GM12891 (cell line): ENCODE measurements around the gene LRMDA.

Source experiments
- POLR2A ChIP-seq: IDR thresholded peaks from 2 replicates; pipeline ENCODE4 v1.6.1; 2011; ENCODE audit warnings: low read depth, low read length, control low read depth
- POLR2AphosphoS5 ChIP-seq: IDR thresholded peaks from 2 replicates; pipeline ENCODE4 v1.6.1; 2011; ENCODE audit warnings: low read depth, low read length, control low read depth
- SPI1 ChIP-seq: IDR thresholded peaks from 2 replicates; pipeline ENCODE4 v1.6.1; 2011; ENCODE audit warnings: low read depth, low read length, control low read depth
- TAF1 ChIP-seq: IDR thresholded peaks from 2 replicates; pipeline ENCODE4 v1.6.1; 2011; ENCODE audit warnings: low read depth, low read length, control low read depth

DNA sequence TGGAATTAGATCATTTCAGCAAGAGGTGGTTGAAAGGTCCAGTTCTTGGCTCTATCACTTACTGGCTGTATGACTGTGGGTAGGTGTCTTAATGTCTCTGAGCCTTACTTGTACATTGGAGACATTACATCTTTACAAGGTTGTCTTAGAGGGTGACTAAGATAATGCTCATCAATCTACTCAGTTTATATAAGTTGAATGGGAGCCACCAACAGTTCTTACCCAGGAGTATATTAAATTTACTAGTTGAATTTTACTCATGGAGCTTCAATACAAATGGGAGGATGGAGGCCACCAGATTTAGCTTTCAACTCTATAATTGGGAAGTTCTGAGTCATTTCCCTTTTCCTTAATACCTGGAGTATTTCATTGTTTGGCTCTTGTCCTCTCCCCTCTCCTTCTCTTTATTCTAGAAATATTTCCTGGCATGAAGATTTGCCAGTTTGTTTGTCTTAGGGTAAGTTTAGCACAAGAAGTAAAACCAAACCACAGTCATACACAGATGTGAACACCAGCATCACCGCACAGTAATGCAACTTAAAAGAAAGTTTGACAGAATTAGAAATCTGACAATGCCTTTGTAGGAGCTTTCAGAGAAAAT lies 222.8 kb downstream of the LRMDA start:
- TF ChIP-seq POLR2A (no peak), POLR2AphosphoS5 (no peak), SPI1 (no peak), TAF1 (no peak)
